Stimulated activated CD4-positive, alpha-beta T cell treated with anti-CD3 and anti-CD28 coated beads, Interleukin-1b, Interleukin-23, amount 100 ng/mL, for 48 hours (primary cell): ENCODE results near the gene UBE2F.
A peak's percentile ranks its signal among the peaks of the same experiment; 100 is the strongest.
"Not testable (repeated sequence)": the region's sequence is repeated elsewhere in the genome, so short reads cannot be mapped to it uniquely, and the experiment has no call there.

Experiments
- DNase-seq: peaks from one replicate; pipeline ENCODE4 v3.0.0-alpha.2; 2020

The UBE2F gene

DNA sequence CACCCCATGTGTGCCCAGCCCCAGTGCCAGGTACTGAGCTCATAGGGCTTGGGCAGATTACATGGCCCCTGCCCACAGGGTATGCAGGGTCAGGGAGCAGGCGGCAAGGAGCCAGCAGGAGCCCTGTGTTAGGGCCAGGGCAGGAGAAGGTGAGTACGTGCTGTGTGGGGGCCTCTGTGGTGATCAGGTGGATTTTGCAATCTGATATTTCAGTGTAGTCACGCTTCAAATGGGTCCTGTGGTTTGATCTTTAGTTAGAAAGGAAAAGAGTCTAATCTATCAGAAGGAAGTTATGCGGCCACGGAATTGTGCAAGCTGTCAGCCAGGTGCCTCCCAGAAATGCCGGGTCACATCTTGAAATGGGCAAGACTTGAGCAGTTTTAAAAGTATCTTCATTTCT, 13.9 kb downstream of the UBE2F start:
- DNase-seq: peak; percentile 41

DNA sequence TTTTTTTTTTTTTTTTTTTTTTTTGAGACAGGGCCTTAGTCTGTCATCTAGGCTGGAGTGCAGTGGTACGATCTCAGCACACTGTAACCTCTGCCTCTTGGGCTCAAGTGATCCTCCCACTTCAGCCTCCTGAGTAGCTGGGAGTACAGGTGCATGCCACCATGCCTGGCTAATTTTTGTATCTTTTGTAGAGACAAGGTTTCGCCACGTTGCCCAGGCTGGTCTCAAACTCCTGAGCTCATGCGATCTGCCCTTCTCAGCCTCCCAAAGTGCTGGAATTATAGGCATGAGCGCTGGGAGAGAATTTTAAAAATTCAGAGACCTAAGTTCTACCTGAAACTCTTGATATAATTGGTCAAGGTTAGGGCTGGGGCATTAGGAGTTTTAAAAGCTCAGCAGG, 14.8 kb downstream of the UBE2F start:
- not testable (repeated sequence) for DNase-seq

DNA sequence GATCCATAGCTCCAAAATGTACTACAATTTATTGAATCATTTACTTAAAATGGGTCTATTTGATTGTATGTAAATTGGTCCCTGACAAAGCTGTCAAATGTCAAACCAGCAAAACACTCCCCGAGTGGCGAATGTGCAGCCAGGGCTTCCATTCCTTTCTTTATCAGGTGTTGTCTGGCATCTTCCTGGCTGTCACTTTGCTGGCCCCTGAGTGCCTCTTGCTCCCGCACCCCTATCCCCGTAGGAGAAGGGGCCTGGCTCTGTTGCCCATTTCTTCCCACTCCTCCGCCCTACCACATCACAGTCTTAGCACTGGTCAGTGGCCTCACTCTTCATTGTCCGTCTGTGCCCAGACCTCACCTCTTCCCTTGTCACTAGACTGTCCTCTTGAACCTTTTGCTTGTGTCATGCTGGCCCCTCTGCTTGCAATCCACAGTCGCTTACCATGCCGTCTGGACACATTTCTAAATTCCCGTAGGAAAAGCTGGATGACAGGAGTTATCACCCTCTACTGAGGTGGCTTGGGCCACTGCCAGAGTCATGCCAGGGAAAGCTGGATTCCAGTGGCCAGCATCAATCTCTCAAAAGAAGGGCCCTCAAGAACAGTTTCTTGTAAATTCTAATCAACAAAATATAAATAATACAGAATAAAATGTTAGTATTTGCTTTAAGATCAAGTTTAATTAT, 15.4 kb downstream of the UBE2F start:
- DNase-seq: no peak

- no peak for DNase-seq
Observed at GRCh38 chr2:237983922-237984321, 17.1 kb downstream of the UBE2F start.

GRCh38 chr2:237987268-237987667, 20.5 kb downstream of the UBE2F start:
- DNase-seq: no peak

DNA sequence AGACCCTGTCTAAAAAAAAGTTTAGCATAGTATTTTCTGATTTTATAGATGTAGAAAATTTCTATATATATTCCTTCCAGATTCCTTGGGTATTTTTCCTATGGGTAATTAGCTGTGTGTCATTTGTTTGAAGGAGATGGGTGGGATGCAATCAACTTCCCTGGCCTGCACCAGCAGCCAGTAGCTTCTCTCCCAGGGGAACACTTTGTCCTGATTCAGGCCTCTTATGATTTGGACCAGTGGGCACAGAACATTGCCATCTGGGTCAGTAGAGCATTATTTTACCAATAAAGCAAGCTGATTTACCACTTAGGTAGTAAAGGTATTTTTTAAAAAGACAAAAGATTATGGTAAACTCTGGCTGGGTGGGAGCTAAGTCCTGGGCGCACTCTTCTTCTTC, 26.9 kb downstream of the UBE2F start:
- no peak for DNase-seq

DNA sequence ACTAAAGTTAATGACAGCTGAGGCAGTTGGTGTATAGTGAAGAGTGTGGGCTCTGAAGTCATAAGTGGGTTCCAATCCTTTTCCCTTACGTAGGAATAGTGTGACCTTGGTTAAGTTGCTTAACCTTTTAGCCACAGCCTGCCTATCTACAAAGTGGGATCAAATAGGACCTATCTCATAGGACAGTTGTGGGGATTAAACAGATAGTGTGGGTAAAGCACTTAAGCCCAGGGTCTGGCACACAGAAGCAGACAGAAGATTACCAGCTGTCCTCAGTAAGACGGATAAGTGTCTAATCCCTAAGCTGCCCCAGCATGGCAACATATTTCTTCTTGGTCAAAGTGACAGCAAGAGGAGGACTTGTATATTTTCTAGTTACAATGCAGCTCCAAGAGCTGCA, 28.2 kb downstream of the UBE2F start:
- no peak for DNase-seq

DNA sequence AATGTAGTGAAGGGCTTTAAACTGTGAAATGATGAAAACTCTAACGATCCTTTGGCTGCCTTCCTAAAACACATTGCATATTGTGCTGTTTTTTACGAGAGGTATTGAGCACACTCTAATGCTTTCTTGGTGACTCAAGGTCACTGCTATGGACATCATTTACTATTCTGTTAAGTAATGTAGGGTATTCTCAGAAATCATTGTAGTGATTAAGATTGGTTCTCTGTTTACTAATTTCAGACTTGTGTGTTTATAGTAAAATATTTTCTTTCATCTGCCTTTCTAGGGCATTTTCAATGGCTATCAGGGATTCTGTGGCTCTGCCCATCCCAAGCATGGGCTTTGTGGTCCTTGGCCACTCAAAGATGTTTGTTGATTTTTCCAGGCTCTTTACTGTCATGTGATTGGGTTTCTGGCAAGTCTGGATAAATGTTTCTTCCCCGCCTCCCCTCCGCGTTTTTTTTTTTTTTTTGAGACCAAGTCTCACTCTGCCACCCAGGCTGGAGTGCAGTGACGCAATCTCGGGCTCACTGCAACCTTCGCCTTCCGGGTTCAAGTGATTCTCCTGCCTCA, 29.3 kb downstream of the UBE2F start:
- DNase-seq: no peak

DNA sequence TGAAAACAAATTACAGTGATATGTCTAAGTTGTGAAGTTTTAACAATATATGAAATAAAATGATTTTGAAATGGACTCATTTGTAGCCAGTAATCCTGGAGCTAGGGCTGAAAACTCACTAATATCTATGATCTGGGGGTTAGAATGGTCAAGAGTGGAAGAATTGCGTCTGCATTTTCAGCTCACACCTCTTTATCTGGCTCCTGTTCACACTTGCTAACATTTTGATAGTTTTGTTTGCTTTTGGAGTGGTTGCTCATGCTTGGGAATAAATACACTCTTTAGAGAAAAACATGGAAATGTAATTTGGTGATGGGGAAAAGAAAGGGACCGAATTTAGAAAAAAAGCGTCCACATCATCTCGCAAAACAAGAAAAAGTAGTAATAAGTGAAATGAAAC, 30.7 kb downstream of the UBE2F start:
- no peak for DNase-seq

- peak; percentile 54 for DNase-seq
Observed at GRCh38 chr2:237998530-237998929, 31.7 kb downstream of the UBE2F start.

DNA sequence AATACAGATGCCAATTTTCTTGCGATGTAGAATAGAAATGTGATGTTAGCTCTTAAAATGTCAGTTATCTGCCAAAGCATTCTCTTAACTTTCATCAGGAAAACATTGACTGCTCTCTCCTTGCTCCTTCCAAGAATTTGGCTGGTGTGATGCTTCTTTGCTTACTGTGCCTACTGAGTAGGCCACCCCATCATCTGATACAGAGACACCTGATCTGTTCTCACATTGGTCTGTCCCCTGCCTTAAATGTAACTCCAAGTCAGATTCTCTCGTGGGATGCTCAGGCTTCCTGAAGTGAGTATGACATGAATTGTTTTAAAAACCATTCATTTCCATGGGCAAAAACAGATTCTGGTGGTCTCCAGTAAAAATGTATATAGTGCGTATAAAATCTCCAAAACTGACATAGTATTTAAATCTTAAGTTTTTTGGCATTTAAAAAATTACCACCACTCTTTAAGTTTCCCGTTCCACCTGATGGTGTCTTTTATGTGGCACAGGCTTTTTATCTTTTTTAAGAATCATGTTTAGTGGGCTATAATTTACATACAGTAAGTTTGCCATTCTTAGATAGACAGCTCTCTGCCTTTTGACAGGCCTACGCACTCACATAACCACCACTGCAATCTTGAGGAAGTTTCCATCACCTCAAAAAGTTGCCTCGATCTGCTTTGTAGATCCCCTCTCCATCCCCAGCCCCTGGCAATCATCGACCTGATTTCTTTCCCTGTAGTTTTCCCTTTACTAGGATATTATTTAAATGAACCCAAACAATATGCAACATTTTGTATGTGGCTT, 36.6 kb downstream of the UBE2F start:
- DNase-seq: peak; percentile 20

DNA sequence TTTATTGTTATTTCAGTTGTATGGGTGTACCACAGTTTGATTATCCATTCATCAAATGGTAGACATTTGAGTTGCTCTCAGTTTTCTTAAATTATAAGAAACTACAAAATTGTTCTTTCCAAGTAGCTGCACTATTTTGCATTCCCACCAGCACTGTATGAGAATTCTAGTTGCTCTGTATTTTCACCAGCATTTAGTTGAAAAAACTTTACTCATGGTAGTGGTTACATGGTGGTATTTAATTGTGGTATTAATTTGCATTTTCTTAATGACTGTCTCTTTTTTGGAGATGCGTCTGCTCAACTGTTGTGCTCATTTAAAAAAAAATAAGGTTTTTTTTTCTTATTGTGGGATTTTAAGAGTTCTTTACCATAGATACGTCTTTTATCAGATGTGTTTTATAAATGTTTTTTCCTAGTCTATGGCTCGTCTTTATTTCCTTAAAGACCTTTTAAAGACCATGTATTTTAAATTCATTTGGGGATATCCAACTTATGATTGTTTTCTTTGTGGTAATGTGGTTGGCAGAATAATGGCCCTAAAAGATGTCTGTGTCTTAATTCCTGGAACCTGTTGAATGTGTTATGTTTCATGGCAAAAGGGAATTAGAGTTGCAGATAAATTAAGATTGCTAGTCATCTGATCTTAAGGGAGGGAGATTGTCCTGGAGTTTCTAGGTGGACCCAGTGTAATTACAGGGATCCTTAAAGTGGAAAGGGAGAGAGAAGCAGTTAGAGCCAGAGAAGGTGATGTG, 37.4 kb downstream of the UBE2F start:
- no peak for DNase-seq

DNA sequence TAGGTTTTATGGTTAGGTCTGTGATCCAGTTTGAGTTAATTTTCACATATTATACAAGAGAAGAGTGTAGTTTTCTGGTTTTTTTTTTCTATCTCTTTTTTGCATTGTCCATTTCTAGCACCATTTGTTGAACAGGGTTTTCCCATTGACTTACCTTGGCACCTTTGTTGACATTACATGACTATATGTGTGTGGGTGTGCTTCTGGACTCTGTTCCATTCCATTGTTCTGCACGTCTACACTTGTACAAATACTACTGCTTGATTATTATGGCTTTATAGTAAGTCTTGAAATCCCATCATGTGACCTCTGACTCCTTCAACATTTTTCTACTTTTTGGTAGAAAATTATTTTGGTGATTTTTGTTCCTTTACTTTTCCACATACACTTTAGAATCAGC, 38.7 kb downstream of the UBE2F start:
- DNase-seq: no peak

DNA sequence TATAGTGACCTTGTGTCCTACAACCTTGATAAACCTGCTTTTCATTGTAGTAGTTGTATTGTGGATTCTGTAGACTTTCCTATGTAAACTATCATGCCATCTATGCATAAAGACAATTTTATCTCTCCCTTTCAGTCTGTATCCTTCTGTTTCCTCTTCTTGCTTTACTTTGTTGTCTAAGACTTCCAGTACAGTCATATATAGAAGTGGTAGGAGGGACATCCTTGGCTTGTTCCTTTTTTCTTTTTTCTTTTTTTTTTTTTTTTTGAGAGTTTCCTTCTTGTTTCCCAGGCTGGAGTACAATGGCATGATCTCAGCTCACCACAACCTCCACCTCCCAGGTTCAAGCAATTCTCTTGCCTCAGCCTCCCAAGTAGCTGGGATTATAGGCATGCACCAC, 39.7 kb downstream of the UBE2F start:
- no peak for DNase-seq

DNA sequence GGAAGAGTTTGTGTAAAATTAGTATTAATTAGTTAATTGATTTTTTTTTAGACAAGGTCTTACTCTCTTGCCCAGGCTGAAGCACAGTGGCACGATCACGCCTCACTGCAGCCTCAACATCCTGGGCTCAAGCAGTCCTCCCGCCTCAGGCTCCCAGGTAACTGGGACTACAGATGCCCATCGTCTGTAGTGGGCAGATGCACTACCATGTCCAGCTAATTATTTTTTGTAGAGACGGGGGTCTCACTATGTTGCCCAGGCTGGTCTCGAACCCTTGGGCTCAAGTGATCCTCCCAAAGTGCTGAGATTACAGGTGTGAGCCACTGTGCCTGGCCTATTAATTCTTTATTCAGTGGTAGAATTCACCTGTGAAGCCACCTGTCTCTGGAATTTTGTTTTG, 41.1 kb downstream of the UBE2F start:
- DNase-seq: no peak

DNA sequence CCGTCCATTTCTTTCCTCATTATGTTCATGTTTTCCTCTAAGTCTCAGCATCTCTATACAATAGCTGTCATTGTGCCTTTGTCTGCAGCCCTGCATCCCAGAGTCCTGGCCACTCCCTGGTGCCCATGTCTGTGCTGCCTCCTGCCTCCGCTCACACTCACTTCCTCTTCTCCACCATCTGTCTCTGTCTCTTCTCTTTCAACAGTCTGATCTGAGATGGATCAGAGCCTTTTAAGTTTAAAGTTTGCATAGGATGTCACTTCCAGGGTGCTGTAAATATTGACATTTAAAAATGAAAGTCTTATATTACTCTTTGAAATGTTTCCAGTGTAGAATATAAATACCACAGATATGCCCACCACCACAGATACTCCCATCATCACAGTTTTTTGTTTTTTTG, 42.7 kb downstream of the UBE2F start:
- no peak for DNase-seq

DNA sequence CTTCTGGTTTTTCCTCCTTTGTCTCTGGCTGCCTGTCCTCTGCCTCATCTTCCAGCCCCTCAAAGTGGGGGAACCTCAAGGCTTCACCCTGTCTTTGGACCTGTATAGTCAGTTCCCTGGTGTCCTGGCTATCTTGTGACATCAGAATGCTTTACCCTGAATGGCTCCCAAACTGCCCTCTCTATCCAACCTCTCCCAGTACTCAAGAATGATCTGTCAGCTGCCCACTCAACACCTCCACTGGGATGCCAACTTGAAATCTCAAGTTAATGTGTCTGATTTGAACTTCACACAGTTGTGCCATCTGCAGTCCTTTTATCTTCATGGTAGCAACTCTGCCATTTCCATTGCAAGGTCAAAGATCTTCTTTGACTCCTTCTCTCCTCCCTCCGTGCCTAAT, 43.8 kb downstream of the UBE2F start:
- no peak for DNase-seq

GRCh38 chr2:238013806-238014205, 47.0 kb downstream of the UBE2F start:
- DNase-seq: no peak

DNA sequence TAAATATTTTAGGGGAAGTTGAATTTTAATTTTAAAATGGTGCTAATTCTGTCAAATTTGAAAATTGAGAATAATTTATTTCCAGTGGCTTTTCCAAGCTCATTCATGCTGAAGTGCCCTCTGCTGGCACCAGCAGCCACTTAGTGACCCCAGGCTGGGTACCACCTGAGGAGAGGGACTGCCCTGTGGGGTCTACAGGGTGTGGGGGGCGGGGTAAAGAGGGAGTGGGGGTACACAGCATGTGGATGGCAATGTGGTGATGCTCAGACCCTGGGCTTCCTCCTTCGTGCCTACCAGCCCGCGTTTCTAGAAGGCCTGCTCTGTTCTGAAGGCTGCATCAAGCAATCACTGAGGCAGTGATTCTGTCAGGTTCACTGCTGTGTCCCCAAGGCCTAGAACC, 48.9 kb downstream of the UBE2F start:
- DNase-seq: no peak

GRCh38 chr2:238016526-238016925, 49.7 kb downstream of the UBE2F start:
- DNase-seq: no peak

- DNase-seq: no peak
Observed at GRCh38 chr2:238019962-238020361, 53.1 kb downstream of the UBE2F start.

GRCh38 chr2:238020816-238021215, 54.0 kb downstream of the UBE2F start:
- no peak for DNase-seq

- no peak for DNase-seq
Observed at GRCh38 chr2:238021327-238021726, 54.5 kb downstream of the UBE2F start.
